Measurements from ENCODE around the gene RPP25. TPM values are rescaled to one million over a fixed set of nuclear protein-coding genes. Genes with fewer than 3 reads are reported as not detected.

Gene RPP25
- total RNA-seq, 4 donors from 2014 or later, result 14.2 to 23.1 (median 16.4) TPM

DNA sequence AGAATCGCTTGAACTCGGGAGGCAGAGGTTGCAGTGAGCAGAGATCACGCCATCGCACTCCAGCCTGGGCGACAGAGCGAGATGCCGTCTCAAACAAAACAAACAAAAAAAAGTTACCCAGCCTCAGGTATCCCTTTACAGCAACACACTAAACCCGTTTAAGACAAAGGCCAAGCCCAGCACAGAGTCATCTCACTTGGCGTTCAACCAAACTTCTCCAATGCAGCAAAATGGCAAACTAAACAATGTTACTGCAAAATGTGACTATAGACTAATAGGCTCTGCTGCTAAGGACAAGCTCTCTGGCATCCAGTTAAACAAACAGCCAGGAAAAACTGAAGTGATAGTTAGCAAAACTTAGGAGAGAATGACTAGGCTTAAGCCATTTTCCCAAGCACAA, 43.5 kb downstream of the RPP25 start:
- H3K36me3 ChIP-seq, result peaks cover 13 to 28% of the 10 kb centered on the region in 2 donors
- peak overlapping the region; percentile 66 to 90 (median 81) for H3K27ac ChIP-seq
- peak; percentile 62 to 64 for DNase-seq
- H3K4me1 ChIP-seq, result peaks cover 8 to 13% of the 10 kb centered on the region in 2 donors
- 68 to 69% methylated on average over 9 of the region's 9 CpGs for WGBS, 2 donors
- TF ChIP-seq, protein P1, sequence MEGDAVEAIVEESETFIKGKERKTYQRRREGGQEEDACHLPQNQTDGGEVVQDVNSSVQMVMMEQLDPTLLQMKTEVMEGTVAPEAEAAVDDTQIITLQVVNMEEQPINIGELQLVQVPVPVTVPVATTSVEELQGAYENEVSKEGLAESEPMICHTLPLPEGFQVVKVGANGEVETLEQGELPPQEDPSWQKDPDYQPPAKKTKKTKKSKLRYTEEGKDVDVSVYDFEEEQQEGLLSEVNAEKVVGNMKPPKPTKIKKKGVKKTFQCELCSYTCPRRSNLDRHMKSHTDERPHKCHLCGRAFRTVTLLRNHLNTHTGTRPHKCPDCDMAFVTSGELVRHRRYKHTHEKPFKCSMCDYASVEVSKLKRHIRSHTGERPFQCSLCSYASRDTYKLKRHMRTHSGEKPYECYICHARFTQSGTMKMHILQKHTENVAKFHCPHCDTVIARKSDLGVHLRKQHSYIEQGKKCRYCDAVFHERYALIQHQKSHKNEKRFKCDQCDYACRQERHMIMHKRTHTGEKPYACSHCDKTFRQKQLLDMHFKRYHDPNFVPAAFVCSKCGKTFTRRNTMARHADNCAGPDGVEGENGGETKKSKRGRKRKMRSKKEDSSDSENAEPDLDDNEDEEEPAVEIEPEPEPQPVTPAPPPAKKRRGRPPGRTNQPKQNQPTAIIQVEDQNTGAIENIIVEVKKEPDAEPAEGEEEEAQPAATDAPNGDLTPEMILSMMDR (IDR thresholded peaks at IDR 0.05), result no peak
- peak in 1 of 2 donors; percentile 20 for TF ChIP-seq POLR2A (IDR thresholded peaks at IDR 0.05)
- intact Hi-C loops (cut with DNase I), result no loop called here
- no peaks in the 10 kb centered on the region for H3K9me3 ChIP-seq
- no peaks in the 10 kb centered on the region for H3K27me3 ChIP-seq
- no peak overlapping the region for H3K4me3 ChIP-seq (replicated peaks in 1 of 3)

DNA sequence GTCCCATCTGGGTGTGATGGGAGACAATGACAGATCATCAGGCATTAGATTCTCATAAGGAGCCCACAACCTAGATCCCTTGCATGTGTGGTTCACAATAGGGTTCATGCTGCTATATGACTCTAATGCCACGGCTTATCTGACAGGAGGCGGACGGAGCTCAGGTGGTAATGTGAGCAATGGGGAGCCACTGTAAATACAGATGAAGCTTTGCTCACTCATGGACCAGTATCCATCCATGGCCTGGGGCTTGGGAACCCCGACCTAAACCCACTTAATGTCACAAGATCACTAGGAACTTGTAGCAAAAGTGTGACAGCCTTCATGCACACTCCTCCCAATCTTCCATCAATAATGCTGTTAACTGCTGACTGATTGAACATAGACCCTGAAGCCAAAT, 47.9 kb downstream of the RPP25 start:
- Histone ChIP-seq H3K4me1 (peaks cover 14 to 26% of the 10 kb centered on the region in 2 donors), H3K27ac (no peak overlapping the region), H3K27me3 (no peaks in the 10 kb centered on the region), H3K9me3 (no peaks in the 10 kb centered on the region), H3K4me3 (replicated peaks in 1 of 3) (no peak overlapping the region), H3K36me3 (peaks cover 0 to 12% of the 10 kb centered on the region in 2 donors)
- 97 to 100% methylated on average over 4 of the region's 4 CpGs for WGBS, 2 donors
- no peak for TF ChIP-seq POLR2A (IDR thresholded peaks at IDR 0.05)
- TF ChIP-seq, protein P1 (IDR thresholded peaks at IDR 0.05), result no peak
- DNase-seq, result no peak
- intact Hi-C loops (cut with DNase I), result loop anchor here (10.0 kb wide), 1 partner anchor 46 kb away; the partner anchor contains the start of gene RPP25

DNA sequence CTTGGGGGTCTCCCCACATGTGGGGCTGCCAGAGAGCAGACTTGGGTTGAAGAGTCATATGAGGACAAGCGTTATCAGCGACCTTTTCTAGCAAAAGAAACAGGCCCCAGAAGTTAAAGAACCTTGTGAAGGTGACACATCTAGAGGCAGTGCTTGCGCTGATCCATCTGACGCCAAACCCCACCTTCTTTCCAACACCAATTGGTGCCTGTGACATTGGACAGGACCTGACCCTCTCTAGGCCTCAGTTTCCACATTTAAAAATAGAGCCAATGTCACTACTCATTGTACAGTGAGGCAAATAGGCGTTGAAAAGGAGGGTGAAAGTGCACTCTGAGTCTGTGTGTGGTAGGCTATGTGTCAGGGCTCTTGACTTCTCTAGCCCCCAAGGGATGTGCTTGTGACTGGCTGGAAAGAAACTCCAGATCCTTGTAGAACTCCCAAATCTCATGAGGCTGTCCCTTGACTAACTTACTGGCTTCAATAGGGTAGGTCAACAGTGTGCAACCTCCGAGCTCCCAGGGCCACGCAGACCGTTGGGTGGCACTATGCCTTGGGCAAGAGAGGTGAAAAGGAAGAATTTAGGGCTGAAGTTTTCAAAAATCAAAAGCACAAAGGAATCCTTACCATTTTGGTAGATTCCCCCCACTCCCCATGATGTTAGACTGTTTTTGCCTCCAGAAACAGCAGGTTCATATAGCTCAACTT, 49.3 kb downstream of the RPP25 start:
- Histone ChIP-seq H3K4me3 (replicated peaks in 1 of 3) (peak overlapping the region; percentile 21 to 98 (median 96)), H3K9me3 (no peaks in the 10 kb centered on the region), H3K27me3 (no peaks in the 10 kb centered on the region), H3K36me3 (peaks cover 8 to 19% of the 10 kb centered on the region in 2 donors), H3K27ac (peak overlapping the region; percentile 87 to 97 (median 93)), H3K4me1 (peaks cover 10 to 17% of the 10 kb centered on the region in 2 donors)
- WGBS, 2 donors, result 39 to 41% methylated on average over 7 to 8 of the region's 8 CpGs
- peak; percentile 28 for DNase-seq
- intact Hi-C loops (cut with DNase I), result loop anchor here (2.0 to 10.0 kb wide), 2 partner anchors 47 to 135 kb away; partner anchors contain the start of gene RPP25
- TF ChIP-seq, protein P1 (IDR thresholded peaks at IDR 0.05), result no peak
- no peak for TF ChIP-seq POLR2A (IDR thresholded peaks at IDR 0.05)

DNA sequence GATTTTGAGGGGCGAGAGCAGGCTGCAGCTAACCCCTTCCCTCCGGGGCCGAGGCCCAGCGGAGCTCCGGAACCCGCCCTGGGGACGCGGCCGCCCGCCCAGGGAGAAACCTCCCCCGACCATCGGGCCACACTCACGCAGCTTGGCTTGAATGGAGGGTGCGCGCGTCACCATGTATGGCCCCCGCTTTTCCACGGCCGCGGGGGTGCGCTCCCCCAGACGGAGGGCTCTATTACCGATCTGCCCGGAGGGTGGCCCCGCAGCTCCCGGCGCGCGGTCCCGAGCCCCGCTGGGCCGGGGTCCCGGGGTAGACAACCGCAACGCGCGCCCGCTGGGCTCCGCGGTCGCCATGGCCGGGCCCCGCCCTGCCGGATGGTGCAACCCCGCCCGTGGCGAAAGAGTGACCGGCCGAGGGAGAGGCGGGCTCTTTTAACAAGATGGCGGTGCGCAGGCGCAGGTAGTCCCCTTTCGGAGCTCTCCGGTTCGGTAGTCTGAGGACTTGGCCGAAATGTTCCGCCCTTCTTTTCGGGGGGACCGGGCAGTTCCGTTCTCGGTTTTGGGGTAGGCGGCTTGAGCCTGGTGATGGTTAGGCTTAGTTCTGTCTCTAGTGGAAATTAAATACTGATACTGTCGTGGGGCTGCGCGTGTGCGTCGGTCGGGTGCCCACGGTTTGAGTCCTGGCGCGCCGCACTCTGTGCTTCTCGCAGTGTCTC, 50.0 kb downstream of the RPP25 start, which contains the start of gene FAM219B:
Gene FAM219B (minus strand): TSS at position 402 of the 713 bp plus-strand sequence. CDS start 51 bp downstream, at position 351.
- peaks cover 12 to 21% of the 10 kb centered on the region in 2 donors for H3K36me3 ChIP-seq
- intact Hi-C loops (cut with DNase I), result loop anchor here (2.0 to 10.0 kb wide), 2 partner anchors 48 to 134 kb away; partner anchors contain the start of gene RPP25
- WGBS, 2 donors, result 0 to 1% methylated on average over 19 to 46 of the region's 74 CpGs

More for the DNA sequence above, 50.0 kb downstream of the RPP25 start, which contains the start of gene FAM219B:
- DNase-seq, result peak; percentile 93 to 96
- Histone ChIP-seq H3K9me3 (no peaks in the 10 kb centered on the region), H3K27me3 (no peaks in the 10 kb centered on the region), H3K4me3 (replicated peaks in 1 of 3) (peak within 1 kb of the TSS; percentile 21 to 98 (median 96)), H3K27ac (peak within 1 kb of the TSS; percentile 87 to 97 (median 93)), H3K4me1 (peaks cover 10 to 19% of the 10 kb centered on the region in 2 donors)
- TF ChIP-seq, protein P1 (IDR thresholded peaks at IDR 0.05), result no peak
- peak; percentile 64 to 93 for TF ChIP-seq POLR2A (IDR thresholded peaks at IDR 0.05)

Data from thyroid gland (tissue), 4 donors.